Stimulated activated CD8-positive, alpha-beta memory T cell treated with anti-CD3 and anti-CD28 coated beads, Interleukin-12 subunit alpha, Interleukin-12 subunit beta, amount 100 ng/mL, for 1 hour (primary cell): ENCODE results near the gene NLRP1.

ENCODE experiments used
- DNase-seq: peaks from one replicate; pipeline ENCODE4 v3.0.0-alpha.2; 2020; ENCODE audit warnings: low read depth

NLRP1 gene

DNA sequence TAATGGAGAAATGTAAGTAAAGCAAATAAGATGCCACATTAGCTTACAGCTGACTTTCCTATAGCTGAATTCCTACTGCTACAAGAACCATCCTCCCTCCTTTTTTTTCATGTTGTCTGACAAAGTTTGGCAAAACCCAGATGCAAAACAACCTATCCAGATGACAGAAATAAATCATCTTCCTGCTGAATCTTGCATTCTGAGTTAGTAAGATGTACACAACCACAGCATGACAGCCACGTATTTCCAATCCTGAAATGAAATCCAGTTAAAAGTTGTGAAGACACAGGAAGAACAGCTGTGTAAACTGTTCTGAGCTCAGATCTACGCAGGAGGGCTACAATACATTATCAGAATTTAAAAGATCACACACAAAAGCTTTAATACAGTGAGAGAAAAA lies 110.4 kb downstream of the NLRP1 start:
- no peak for DNase-seq

GRCh38 chr17:5472511-5472910 lies 111.8 kb downstream of the NLRP1 start:
- DNase-seq = no peak

DNA sequence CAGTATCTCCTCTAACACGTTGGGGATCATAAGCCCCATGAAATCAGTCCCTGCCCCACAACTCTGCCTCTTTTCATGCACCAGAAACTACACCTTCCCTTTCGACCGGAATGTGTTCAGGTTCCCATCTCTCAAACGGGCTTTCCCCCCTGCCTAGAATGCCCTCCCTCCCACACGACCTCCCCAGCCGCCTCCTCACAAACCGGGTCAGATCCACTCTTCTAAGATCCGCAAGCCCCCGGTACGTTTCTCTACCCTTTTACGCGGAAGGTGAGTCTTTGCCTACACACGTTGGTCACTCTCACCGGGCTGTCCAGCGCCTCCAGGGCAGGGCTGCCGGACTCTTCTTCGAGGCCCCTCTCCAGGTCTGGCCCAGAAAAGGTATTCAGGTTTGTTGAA lies 116.2 kb downstream of the NLRP1 start:
- DNase-seq = no peak

DNA sequence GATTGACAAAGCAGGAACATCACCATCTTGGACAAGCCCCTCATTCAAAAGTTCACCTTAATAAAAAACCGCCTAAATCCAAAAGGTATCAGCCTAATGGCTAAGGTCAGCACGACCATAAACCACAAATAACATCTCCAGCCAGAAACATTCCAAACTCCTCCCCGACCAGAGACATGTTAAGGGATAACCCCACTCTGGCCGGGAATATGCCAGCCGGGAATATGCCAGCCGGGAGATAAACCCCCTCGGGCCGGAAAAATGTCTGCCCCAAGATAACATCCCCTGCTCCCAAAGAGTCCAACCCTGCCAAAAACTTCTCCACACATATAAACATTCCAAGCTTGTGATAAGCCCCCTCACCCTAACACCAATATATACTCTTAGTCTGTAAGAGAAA lies 116.9 kb downstream of the NLRP1 start:
- no peak for DNase-seq

DNA sequence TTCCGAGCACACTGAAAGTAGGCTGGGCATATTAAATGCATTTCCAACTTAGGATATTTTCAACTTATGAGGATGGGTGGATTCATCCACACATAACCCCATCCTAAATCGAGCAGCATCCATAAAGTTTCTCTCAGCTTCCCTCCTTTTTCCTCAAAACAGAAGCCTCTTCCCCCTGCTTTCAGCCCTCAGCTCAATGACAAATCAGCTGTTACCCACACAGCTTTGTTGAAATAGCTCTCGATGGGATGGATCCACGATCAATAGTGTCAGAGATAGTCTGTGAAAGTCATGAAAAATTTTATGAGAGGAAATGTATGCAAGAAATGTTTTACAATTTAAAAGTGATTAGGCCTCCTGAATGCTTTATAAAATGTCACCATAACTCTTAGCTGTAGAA lies 118.0 kb downstream of the NLRP1 start:
- DNase-seq = no peak

GRCh38 chr17:5464717-5465507 lies 119.4 kb downstream of the NLRP1 start:
- DNase-seq = no peak
